Neural progenitor cell (in vitro differentiated cells): ENCODE measurements around the gene RIC3.

Source experiments
- CTCF ChIP-seq: fragments of 200-600 bp; sonication (generic); IDR thresholded peaks from 2 replicates; pipeline ENCODE4 v1.5.1; 2017; ENCODE audit warnings: antibody characterized with exemption, mild to moderate bottlenecking
- EZH2 ChIP-seq: fragments of 200-600 bp; sonication (generic); IDR thresholded peaks from 2 replicates; pipeline ENCODE4 v1.6.1; 2017; ENCODE audit warnings: antibody characterized with exemption, mild to moderate bottlenecking, moderate library complexity
- EZH2phosphoT487 ChIP-seq: fragments of 200-600 bp; sonication (generic); IDR thresholded peaks from 2 replicates; pipeline ENCODE4 v1.6.1; 2017; ENCODE audit warnings: antibody characterized with exemption

- no peak for TF ChIP-seq CTCF
- TF ChIP-seq EZH2: no peak
- TF ChIP-seq EZH2phosphoT487: no peak
Observed at GRCh38 chr11:8067567-8067928, 101.3 kb downstream of the RIC3 start.
